HG03196 (cell line): Measurements from ENCODE around the gene ANKRD55.

Experiments
- ATAC-seq: cut with Tn5 transposase; IDR thresholded peaks from one replicate; pipeline ENCODE4 v1.9.1; 2021; ENCODE audit not compliant: unreplicated experiment

The ANKRD55 gene

DNA sequence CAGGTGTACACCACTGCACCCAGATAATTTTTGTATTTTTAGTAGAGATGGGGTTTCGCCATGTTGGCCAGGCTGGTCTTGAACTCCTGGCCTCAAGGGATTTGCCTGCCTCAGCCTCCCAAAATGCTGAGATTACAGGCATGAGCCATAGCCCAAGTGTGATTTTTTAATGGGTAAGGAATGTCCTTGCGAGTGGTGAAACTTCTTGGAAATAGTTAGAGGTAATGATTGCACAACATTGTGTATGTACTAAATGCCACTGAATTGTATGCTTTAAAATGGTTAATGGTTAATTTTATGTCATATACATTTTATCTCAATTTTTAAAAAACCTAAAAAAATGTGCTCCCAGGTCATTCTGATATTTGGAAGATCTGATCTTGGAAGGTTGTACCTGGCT lies 178.5 kb downstream of the ANKRD55 start:
- no peak for ATAC-seq

DNA sequence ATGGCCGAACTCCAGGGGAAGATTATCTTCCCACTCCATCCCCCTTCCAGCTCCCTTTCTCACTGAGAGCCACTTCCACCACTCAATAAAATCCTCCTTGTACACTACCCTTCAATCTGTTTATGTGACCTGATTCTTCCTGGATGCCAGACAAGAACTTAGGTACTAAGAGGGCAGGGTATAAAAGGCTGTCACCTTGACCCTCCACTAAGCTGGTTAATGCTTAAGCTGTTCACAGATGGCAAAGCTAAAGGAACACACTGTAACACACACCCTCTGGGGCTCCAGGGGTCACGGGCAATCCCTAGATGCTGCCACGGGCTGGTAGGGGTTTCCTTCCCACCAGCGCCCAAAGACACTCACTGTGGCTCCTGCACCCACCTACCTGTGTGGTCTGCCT lies 179.8 kb downstream of the ANKRD55 start:
- ATAC-seq, result no peak

DNA sequence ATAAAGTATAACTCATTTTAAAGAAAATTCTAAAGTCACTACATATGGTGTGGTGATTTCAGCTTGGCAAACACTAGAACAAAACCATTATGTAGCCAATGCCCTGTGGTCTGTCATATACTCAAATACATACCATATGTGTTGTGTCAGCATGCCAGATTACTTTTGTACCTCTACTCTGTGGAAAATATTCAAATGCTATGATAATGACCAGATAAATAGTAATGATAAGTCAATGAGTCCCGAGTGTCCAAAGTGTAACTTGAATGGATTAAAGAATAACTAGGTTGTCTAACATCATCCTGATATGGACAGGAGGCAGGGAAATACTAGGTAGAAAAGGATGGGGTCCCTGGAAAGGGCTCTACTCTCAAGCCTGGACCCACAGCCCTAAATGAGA lies 180.4 kb downstream of the ANKRD55 start:
- ATAC-seq, result no peak

GRCh38 chr5:56050551-56051255 lies 182.4 kb downstream of the ANKRD55 start:
- ATAC-seq, result no peak
